Activated CD4-positive, CD25-positive, alpha-beta regulatory T cell treated with anti-CD3 and anti-CD28 coated beads, Interleukin-2, amount 50 U/mL, for 16 hours (primary cell): Measurements from ENCODE around the gene MROH9.

Experiments used
- DNase-seq: peaks from one replicate; pipeline ENCODE4 v3.0.0-alpha.2; 2020; ENCODE audit warnings: low read depth, low spot score

Gene MROH9

DNA sequence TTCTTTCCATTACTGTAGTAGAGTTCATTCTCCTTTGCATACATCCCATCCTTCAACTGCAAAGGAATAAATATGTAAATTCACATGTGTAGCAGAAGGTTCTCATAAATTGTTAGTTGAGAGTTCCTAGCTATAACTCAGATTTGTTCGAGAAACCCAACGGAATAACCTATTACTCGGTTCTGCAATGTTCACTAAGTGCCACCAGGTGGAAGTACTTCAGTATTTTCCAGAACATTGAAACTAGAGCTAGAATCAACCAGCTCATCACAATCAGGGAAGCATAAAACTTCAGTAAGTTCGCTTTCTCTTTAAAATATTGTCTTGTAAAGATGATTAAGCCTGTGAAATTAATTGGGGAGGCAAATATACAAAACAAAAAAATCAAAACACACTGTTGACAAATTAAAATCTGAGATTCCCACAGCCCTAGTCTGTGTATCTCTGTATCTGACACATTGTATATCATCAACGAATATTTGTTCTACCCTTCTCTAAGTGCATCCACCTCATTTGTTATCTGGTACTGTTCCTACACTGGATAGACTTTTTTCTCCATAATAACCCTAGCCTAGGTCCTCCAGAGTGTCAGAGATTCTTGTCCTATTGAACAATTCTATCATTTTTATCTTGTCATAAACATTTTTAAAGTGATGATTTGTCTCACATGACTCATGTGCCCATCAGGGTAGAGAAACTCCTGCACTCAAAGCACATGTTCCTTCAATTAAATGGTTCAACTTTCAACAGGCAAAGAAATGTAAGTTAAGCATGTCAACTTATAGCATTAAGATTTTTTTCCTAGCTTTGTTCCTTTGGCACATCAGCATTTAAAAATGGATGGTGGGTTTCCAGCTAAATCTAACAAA lies 31.9 kb downstream of the MROH9 start:
- no peak for DNase-seq

DNA sequence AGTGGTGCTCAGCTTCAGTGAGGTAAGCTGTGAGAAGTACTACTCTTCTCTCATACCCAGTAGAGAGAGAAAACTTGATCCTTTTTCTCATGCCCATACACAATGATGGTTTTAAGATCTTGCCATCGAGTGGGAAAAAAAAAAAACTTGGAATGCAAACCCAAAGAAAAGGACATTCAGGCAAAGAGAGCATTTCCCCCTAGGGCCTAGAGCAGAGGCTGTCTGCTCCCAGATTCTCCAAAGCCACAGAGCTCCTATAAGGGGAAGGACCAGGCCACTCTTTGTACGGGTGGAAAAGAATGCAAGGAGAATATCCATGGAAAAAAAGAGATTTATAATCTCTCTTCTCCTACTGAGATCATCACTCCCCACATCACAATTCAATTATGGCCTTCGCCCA lies 34.9 kb downstream of the MROH9 start:
- no peak for DNase-seq

DNA sequence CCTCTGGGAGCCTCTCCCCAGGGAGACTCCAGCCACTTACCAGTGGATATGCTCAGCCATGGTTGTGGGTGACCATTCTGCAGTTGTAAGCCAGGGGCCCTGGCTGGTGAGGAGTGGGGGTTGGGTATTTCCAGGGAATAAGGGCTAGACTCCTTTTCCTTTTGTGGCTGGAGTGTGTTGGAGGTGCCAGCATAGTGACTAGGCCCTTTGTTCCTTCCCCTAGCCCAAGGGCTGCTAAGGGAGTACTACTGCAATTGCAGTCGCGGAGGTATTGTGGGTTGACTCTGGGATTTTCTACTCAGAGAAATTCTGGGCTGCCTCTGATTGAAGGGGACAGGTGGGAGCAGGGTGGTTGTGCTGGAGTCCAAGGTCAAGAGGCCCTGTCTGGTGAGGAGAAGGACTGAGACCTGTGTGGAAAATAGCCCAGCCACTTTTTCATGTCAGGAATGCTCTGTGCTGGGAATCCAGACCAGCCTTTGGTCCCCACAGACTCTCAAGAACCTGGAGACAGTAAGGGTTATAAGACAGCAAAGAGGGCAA lies 43.1 kb downstream of the MROH9 start:
- no peak for DNase-seq

DNA sequence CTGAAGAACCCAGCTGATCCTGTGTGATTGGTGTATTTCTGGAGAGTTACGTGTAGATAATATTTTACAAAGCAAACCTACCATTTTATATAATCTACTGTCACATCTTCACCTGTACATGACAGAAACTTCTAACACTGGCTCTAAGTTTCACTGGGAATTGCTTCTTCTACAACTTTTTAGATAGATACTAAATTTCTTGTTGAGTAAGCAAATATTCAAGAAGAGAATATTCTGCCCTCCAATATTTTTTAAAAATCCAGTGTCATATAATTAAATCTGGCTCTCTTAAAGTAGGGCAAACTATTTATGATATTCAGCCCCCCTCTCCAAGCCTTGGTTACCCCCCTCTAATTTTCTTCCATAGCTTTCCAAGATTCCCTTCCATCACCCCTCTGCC lies 50.1 kb downstream of the MROH9 start:
- no peak for DNase-seq

DNA sequence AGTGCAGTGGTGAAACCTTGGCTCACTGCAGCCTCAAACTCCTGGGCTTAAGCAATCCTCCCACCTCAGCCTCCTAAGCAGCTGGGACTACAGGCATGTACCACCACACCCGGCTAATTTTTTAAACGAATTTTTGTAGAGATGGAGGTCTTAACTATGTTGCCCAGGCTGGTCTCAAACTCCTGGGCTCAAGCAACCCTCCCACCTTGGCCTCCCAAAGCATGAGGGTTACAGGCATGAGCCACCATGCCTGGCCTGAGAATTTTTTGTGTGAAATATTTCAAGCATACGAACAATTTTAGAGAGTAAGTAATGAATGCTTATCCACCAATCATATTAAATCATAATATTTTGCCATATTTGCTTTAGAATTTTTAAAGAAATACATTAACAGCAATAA lies 51.6 kb downstream of the MROH9 start:
- no peak for DNase-seq

DNA sequence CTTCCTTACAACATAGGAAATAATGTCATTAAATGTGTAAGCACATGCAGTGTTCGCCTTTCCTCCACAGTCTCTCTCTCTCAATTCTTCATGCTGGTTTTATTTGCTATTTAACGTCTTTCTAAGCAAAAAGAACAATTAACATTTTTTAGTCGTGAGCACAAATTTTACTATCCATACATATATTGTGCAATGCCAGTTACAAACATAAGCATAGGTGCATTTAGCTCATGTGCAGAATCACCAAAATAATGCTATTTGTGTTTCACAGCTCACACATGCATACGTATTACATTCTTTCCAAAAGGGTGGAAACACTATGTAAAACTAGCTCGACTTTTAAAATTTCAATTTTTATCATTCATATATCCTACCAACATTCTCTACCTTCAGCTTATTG lies 52.1 kb downstream of the MROH9 start:
- DNase-seq: no peak

DNA sequence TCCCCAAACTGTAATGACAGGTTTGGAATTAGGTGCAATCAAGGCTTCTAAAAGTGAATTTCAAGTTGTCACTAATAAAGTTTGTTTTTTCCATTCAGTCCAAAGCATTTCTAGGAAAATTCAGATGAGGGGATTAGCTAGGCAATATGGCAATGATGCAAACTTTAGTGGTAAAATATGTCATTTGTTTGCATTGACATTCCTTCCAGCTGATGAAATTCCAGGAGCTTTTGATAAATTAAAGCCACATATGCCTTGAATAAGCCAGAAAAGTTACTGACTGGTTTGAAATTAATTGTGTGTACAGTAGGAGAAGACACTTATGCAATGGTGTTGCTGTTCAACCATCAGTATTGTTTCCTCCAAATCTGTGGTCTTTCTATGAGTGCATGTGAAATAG lies 57.8 kb downstream of the MROH9 start:
- no peak for DNase-seq

DNA sequence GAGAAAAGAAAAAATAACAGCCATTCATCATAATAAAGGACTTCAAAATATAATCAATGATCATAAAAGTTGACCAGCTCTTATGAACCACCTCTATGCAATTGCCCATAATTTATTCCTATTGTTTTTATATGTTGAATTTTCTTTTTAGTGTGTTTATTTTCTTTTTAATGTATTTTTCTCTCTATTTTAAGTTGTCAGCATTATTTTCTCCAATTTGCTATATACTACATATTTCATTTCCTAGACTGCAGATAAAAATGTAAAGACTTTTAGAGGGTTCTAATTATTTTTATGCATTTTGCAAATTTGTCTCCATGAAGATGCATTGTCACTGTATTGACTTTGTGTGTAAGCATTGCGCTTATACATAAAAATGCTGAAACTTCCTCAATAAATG lies 58.4 kb downstream of the MROH9 start:
- DNase-seq: no peak

DNA sequence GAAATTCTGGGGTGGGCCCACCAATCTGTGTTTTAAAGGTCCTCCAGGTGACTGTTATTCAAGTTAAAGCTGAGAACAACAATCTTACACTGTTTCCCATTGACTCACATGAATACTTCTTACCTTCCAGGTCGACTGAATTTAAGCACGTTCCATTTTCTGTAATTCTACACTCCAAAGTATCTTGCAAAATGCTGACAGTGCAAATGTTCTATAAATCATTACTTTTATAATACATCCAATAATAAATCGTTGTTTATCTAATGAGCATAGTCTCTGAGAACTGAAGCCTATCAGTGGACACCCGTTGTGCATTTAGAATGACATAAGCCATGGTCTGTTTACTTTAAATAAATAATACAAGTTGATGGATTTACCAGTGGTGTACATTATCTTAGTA lies 79.5 kb downstream of the MROH9 start:
- DNase-seq: no peak

DNA sequence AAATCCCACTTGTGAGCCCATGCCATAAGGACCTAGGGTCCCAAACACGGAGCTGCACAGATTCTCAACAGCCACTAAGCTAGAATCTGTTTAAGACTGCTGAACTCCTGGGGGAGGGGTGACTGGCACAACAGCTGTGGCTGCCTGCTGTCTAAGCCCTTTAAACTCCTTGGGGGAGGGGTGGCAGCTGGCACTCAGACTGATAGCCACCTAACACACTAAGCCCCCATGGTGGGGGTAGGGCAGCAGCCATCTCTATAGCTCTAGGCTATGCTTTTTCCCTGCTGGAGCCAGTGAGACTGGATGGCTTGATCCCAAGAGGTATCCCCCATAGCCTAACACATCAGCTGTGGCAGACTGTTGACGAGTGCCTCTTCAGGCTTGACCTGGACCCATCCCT lies 82.1 kb downstream of the MROH9 start:
- no peak for DNase-seq

DNA sequence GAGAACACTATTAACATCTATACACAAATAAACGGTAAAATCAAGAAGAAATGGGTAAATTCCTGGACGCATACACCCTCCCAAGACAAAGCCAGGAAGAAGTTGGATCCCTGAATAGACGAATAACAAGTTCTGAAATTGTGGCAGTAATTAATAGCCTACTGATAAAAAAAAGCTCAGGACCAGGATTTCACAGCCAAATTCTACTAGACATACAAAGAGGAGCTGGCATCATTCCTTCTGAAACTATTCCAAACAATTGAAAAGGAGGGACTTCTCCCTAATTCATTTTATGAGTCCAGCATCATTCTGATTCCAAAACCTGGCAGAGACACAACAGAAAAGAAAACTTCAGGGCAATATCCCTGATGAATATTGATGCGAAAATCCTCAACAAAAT lies 84.6 kb downstream of the MROH9 start:
- DNase-seq: no peak

DNA sequence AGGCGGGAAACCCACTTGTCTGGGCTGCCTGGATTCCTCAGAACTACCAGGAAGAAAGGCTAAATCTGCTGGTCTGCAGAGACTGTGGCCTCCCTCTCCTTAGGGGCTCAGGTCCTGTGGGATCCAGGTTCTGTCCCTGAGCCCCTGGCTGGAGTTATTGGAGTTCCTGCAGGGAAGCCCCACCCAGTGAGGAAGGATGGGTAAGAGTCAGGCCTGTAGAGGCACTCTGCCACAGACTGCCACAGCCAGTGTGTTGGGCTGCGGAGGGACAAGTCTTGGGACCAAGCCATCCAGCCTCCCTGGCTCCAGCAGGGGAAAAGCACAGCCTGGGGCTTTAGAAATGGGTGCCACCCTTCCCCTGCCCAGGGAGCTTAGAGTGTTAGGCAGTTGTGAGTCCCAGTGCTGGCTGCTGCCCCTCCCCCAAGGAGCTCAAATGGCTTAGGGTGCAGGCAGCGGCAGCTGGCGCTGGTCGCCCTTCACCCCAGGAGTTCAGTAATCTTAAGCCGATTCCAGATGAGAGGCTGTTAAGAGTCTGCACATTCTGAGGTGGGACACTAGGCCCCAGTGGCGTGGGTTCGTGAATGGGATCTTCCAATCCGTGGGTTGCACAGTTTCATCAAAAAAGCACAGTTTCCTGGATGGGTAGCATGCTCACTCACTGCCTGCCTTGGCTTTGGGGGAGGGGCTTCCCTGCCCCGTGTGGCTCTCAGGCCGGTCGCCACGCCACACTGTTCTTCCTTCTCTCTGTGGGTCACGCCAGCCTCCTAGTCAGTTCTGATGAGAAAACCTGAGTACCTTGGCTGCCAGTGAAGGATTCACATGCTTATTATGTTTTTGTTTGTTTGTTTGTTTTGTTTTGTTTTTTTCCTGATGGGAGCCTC lies 97.7 kb downstream of the MROH9 start:
- no peak for DNase-seq

DNA sequence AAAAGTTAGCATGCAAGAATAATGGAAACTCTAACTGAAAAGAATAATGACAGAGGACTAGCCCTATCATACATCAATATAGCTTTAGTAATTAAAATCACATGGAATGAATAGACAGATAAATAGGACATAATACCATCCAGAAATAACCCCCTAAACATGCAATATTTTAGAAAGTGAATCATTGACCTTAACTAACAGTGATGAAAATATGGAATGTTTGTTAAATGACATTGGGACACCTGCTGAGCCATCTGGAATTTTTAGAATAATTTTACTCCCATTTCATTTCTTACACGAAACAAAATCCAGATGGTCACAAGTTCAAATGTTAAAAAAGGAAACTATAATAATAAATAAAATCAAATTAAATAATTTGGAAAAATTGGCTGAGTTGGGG lies 102.3 kb downstream of the MROH9 start:
- DNase-seq: no peak

DNA sequence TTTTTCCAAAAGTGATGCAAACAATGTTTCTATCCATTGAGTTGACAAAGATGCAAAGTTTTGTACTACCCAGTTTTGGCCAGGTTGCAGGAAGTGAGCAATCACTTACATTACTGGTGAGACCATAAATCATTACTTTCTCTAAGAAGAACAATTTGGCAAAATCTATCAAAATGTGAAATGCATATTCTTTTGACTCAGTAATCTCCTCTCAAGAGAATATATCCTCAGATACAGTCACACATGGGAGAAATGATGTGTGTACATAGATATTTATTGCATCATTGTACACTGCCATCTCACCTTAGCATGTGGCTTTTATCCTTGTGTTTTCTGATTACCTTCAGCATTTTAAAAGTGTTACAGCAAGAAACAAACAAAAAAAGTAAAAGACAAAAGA lies 103.0 kb downstream of the MROH9 start:
- no peak for DNase-seq

DNA sequence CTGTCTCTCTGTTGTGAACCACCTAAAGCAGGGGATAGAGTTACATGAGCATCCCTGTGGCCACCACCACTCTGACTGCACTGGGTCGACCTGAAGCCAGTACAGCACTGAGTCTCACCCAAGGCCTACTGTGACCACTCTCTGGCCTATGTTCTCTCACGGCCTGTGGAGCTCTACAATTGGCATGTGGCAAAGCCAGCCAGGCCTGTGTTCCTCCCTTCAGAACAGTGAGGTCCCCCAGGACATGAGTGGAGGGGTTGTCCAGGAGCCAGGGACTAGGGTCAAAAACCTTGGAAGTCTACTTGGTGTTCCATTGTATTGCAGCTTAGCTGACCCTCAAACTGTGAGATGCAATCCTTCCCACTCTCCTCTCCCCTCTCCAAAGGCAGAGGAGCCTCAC lies 112.7 kb downstream of the MROH9 start:
- no peak for DNase-seq

DNA sequence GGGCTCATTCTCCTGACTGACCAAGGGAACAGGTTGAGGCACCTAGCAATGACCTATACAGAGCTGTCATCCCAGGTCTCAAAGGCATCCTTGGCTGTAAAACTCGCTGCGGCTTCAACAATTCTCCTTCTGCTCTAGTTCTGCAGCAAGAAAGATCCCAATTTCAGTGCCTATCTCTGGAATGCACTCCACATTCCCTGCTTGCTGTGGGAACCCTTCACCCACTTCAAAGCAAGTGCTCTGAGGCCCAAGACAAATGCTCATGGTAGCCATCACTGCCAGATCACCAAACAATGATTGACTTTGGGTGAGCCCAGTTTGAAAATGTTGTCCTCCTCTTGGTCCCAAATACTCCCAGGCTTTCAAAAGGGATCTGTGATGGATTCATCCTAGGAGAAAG lies 117.6 kb downstream of the MROH9 start:
- no peak for DNase-seq

DNA sequence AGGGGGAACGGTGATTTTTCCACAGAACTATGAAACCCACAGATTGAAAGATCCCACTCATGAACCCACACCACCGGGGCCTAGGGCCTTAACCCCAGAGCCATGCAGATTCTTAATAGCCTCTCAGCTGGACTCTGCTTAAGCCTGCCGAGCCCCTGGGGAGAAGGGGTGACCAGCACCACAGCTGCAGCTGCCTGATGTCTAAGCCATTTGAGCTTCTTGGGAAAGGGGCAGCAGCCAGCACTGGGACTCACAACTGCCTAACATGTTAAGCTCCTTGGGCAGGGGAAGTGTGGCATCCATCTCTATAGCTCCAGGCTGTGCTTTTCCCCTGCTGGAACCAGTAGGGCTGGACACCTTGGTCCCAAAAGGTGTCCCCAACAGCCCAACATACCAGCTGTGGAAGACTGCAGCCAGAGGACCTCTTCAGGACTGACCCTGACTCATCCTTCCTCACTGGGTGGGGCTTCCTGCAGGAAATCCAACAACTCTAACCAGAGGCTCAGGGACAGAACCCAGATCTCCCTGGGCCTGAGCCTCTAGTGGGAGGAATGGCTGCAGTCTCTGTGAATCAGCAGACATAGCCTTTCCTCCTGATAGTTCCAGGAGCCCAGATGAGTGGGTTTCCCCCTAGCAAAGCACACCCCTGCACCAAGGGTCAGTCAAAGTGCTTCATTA lies 120.8 kb downstream of the MROH9 start:
- no peak for DNase-seq

DNA sequence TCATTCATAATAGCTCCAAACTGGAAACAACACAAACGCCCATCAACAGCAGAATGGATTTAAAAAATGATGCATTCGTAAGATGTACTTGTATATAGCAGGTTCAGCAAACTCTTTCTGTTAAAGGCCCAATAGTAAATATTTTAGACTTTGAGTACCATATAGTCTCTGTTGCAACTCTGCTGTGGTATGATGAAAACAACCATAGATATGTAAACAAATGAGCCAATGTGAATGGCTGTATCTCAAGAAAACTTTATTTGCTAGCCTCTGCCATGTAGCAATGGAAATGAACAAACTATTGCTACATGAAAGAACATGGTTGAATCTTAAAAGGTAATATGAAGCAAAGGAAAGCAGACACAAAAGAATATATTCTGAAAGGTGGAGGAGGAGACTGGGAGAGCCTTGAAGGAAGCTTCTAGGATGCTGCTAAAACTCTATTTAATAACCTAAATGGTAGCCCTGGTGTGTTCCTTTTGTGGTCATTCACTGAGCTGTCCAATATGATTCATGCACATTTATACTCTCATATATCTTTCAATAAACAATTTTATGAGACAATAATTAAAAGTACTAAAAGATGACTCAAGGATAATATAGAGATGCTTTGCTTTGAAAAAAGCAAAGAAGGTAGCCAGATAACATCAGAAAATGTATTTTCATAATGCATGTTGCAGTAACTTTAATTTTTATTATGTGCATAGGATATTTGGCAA lies 126.2 kb downstream of the MROH9 start:
- no peak for DNase-seq

DNA sequence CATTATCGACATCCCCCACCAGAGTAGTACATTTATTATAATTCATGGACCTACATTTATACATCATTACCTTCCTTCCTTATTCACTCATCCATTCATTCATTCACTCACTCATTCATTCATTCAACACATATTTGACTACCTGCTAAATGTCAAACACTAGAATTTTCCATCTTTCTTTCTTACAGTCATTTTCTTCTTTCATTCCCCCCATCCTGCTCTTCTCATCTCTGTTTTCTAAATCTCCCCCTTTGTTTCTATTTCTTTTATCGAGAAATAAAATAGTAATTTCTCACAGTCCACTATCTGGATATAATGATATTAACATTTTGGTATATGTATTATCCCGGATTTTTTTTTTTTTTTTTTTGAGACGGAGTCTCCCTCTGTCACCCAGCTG lies 127.6 kb downstream of the MROH9 start:
- DNase-seq: no peak

DNA sequence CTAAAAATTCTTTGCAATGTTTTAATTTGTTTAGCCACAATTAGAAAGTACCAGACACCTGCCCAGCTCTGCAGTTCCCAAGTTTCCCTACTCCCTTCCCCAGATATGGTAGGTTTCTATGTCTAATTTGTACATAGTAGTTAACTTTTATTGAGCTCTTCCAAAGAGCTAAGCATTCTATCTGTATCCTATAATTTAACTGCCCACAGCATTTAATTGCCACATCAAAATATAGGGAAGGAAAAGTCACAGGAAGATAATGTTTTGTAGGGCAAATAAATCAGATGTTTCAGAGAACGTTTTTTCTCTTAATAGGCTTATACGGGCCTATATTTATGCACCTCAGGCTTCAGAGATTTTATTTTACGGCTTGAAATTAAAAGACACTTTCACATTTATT lies 139.7 kb downstream of the MROH9 start:
- DNase-seq: no peak

DNA sequence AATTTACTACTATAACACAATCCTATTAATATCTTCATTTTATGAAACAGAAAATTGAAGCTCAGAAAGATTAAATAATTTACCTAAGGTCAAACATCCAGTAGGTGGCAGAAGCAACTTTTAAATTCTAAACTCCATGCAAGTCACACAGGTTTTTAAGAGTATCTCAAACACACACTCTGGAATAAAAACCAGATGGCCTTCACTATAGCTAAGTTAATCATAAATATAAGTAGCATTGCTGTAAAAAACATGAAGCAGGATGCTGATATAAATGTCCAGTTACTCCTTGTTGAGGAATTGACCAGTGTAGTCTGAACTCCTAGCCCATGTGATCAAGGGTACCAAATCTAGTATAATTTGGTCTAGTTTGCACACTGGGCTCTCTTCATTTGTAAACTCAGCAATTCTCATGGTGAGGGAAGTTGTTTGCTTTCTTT lies 146.0 kb downstream of the MROH9 start:
- no peak for DNase-seq
